ENCODE results near the gene LRFN2. TPM values are rescaled to one million over a fixed set of nuclear protein-coding genes. Genes with fewer than 3 reads are reported as not detected.

LRFN2 gene
- polyA plus RNA-seq, 1 donor from 2014 or later: 14.8 TPM

DNA sequence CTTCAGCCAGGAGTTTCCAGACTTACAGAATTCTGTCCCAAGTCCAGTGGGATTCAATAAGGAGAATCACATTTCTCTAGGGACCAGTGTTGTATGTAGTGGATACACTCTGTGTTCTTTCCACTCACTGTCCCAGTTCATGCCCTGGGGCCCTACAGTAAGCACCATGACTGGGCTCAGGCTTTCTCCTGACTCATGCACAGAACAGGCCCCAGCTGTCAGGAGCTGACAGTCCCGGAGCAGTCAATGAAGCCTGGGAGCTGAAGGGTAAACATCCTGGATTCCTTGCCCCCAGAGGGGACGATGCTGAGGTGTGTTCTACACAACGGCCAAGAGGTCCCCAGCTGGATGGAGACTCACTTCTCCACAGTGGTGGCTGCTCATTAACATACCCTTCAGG is 40.2 kb upstream of the LRFN2 start:
- no peaks in the 10 kb centered on the region for H3K36me3 ChIP-seq (ENCODE audit: insufficient read depth, low read length)
- no peaks in the 10 kb centered on the region for H3K79me2 ChIP-seq (replicated peaks; ENCODE audit: insufficient read depth, low read length)
- H3K27ac ChIP-seq (ENCODE audit: low read length): no peak overlapping the region
- H3K4me3 ChIP-seq (ENCODE audit: low read length): no peak overlapping the region
- H2AFZ ChIP-seq (ENCODE audit: low read depth, low read length): no peak overlapping the region
- no peaks in the 10 kb centered on the region for H3K9me2 ChIP-seq (ENCODE audit: insufficient read depth, low read length)
- H3K9me3 ChIP-seq (ENCODE audit: low read length): no peaks in the 10 kb centered on the region
- no peaks in the 10 kb centered on the region for H3F3A ChIP-seq (ENCODE audit: insufficient read depth, low read length, poor library complexity, severe bottlenecking)
- H3K27me3 ChIP-seq (ENCODE audit: insufficient read depth, low read depth, low read length): no peaks in the 10 kb centered on the region
- no peak for TF ChIP-seq RAD21 (conservative IDR thresholded peaks at IDR 0.05)
- no peak for TF ChIP-seq SMC3 (conservative IDR thresholded peaks at IDR 0.05; ENCODE audit: poor library complexity)
- TF ChIP-seq, protein P1, sequence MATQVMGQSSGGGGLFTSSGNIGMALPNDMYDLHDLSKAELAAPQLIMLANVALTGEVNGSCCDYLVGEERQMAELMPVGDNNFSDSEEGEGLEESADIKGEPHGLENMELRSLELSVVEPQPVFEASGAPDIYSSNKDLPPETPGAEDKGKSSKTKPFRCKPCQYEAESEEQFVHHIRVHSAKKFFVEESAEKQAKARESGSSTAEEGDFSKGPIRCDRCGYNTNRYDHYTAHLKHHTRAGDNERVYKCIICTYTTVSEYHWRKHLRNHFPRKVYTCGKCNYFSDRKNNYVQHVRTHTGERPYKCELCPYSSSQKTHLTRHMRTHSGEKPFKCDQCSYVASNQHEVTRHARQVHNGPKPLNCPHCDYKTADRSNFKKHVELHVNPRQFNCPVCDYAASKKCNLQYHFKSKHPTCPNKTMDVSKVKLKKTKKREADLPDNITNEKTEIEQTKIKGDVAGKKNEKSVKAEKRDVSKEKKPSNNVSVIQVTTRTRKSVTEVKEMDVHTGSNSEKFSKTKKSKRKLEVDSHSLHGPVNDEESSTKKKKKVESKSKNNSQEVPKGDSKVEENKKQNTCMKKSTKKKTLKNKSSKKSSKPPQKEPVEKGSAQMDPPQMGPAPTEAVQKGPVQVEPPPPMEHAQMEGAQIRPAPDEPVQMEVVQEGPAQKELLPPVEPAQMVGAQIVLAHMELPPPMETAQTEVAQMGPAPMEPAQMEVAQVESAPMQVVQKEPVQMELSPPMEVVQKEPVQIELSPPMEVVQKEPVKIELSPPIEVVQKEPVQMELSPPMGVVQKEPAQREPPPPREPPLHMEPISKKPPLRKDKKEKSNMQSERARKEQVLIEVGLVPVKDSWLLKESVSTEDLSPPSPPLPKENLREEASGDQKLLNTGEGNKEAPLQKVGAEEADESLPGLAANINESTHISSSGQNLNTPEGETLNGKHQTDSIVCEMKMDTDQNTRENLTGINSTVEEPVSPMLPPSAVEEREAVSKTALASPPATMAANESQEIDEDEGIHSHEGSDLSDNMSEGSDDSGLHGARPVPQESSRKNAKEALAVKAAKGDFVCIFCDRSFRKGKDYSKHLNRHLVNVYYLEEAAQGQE (IDR thresholded peaks at IDR 0.05; ENCODE audit: borderline replicate concordance): no peak
- no peak for TF ChIP-seq POLR2AphosphoS5 (IDR thresholded peaks at IDR 0.05)
- TF ChIP-seq TAF1 (IDR thresholded peaks at IDR 0.05; ENCODE audit: low read depth): no peak
- no peak for TF ChIP-seq EZH2 (IDR thresholded peaks at IDR 0.05; ENCODE audit: borderline replicate concordance, insufficient read depth, low read length, poor library complexity, severe bottlenecking)
- TF ChIP-seq EP300 (conservative IDR thresholded peaks at IDR 0.05; ENCODE audit: poor library complexity, severe bottlenecking): no peak
- no peak for TF ChIP-seq MXI1 (conservative IDR thresholded peaks at IDR 0.05; ENCODE audit: poor library complexity, severe bottlenecking)
- no peak for TF ChIP-seq CTCF (IDR thresholded peaks at IDR 0.05; ENCODE audit: poor library complexity, severe bottlenecking)
- H3K4me2 ChIP-seq (ENCODE audit: low read length): no peak overlapping the region
- no peak overlapping the region for H3K9ac ChIP-seq (ENCODE audit: low read length)
- H4K20me1 ChIP-seq (ENCODE audit: insufficient read depth): no peaks in the 10 kb centered on the region

GRCh38 chr6:40626886-40627285 is 39.7 kb upstream of the LRFN2 start:
- H4K20me1 ChIP-seq (ENCODE audit: insufficient read depth): no peaks in the 10 kb centered on the region

More at GRCh38 chr6:40626886-40627285, 39.7 kb upstream of the LRFN2 start:
- no peaks in the 10 kb centered on the region for H3K36me3 ChIP-seq (ENCODE audit: insufficient read depth, low read length)
- H3K9me3 ChIP-seq (ENCODE audit: low read length): no peaks in the 10 kb centered on the region
- H3K27me3 ChIP-seq (ENCODE audit: insufficient read depth, low read depth, low read length): no peaks in the 10 kb centered on the region
- no peak overlapping the region for H2AFZ ChIP-seq (ENCODE audit: low read depth, low read length)
- H3K79me2 ChIP-seq (replicated peaks; ENCODE audit: insufficient read depth, low read length): no peaks in the 10 kb centered on the region
- no peak overlapping the region for H3K27ac ChIP-seq (ENCODE audit: low read length)
- no peak overlapping the region for H3K4me3 ChIP-seq (ENCODE audit: low read length)
- H3F3A ChIP-seq (ENCODE audit: insufficient read depth, low read length, poor library complexity, severe bottlenecking): no peaks in the 10 kb centered on the region
- H3K9ac ChIP-seq (ENCODE audit: low read length): no peak overlapping the region
- TF ChIP-seq MXI1 (conservative IDR thresholded peaks at IDR 0.05; ENCODE audit: poor library complexity, severe bottlenecking): no peak
- TF ChIP-seq, protein P1 (IDR thresholded peaks at IDR 0.05; ENCODE audit: borderline replicate concordance): no peak
- TF ChIP-seq RAD21 (conservative IDR thresholded peaks at IDR 0.05): no peak
- TF ChIP-seq EP300 (conservative IDR thresholded peaks at IDR 0.05; ENCODE audit: poor library complexity, severe bottlenecking): no peak
- TF ChIP-seq EZH2 (IDR thresholded peaks at IDR 0.05; ENCODE audit: borderline replicate concordance, insufficient read depth, low read length, poor library complexity, severe bottlenecking): no peak
- TF ChIP-seq POLR2AphosphoS5 (IDR thresholded peaks at IDR 0.05): no peak
- TF ChIP-seq SMC3 (conservative IDR thresholded peaks at IDR 0.05; ENCODE audit: poor library complexity): no peak
- no peak for TF ChIP-seq CTCF (IDR thresholded peaks at IDR 0.05; ENCODE audit: poor library complexity, severe bottlenecking)
- no peak for TF ChIP-seq TAF1 (IDR thresholded peaks at IDR 0.05; ENCODE audit: low read depth)
- H3K4me2 ChIP-seq (ENCODE audit: low read length): no peak overlapping the region
- no peaks in the 10 kb centered on the region for H3K9me2 ChIP-seq (ENCODE audit: insufficient read depth, low read length)

Data from neural cell (in vitro differentiated cells).